Neural progenitor cell (in vitro differentiated cells): ENCODE results near the gene WDR27. TPM values are rescaled to one million over a fixed set of nuclear protein-coding genes. Genes with fewer than 3 reads are reported as not detected.

Source experiments
- DNase-seq: peaks from one replicate; pipeline ENCODE4 v3.0.0-alpha.2; 2016; ENCODE audit warnings: low spot score
- H2AFZ ChIP-seq: fragments of 200-600 bp; sonication (generic); replicated peaks from 2 replicates; pipeline ENCODE4 v1.6.1; 2016; ENCODE audit warnings: antibody characterized with exemption
- H3F3A ChIP-seq: fragments of 200-600 bp; sonication (generic); 2 replicates; pipeline ENCODE4 v1.6.1; 2016; ENCODE audit warnings: antibody characterized with exemption, low read depth
- H3K27ac ChIP-seq: fragments of 200-600 bp; sonication (generic); 2 replicates; pipeline ENCODE4 v1.5.1; 2016; ENCODE audit warnings: mild to moderate bottlenecking
- H3K27me3 ChIP-seq: fragments of 200-600 bp; sonication (generic); 2 replicates; pipeline ENCODE4 v1.6.1; 2016; ENCODE audit warnings: mild to moderate bottlenecking, moderate library complexity
- H3K36me3 ChIP-seq: fragments of 200-600 bp; sonication (generic); 2 replicates; pipeline ENCODE4 v1.5.1; 2016
- H3K4me1 ChIP-seq: fragments of 200-600 bp; sonication (generic); 2 replicates; pipeline ENCODE4 v1.6.1; 2016; ENCODE audit warnings: mixed run types
- H3K4me2 ChIP-seq: fragments of 200-600 bp; sonication (generic); 2 replicates; pipeline ENCODE4 v1.6.1; 2016
- H3K4me3 ChIP-seq: fragments of 200-600 bp; sonication (generic); 2 replicates; pipeline ENCODE4 v1.5.1; 2016
- H3K79me2 ChIP-seq: fragments of 200-600 bp; sonication (generic); 2 replicates; pipeline ENCODE4 v1.6.1; 2016; ENCODE audit warnings: low read depth
- H3K9ac ChIP-seq: fragments of 200-600 bp; sonication (generic); 2 replicates; pipeline ENCODE4 v1.6.1; 2016
- H3K9me3 ChIP-seq: fragments of 200-600 bp; sonication (generic); 2 replicates; pipeline ENCODE4 v1.5.1; 2016; ENCODE audit warnings: low read depth
- H4K20me1 ChIP-seq: fragments of 200-600 bp; sonication (generic); 2 replicates; pipeline ENCODE4 v1.6.1; 2016; ENCODE audit warnings: low read depth
- H3K27ac Mint-ChIP-seq: 3 replicates; pipeline ENCODE4 v1.8.0; 2021; ENCODE audit warnings: mixed read lengths
- H3K27me3 Mint-ChIP-seq: 2 replicates; pipeline ENCODE4 v1.8.0; 2022; ENCODE audit warnings: low read depth, mild to moderate bottlenecking, inconsistent platforms, moderate library complexity, mixed read lengths; ENCODE audit not compliant: insufficient read depth
- H3K36me3 Mint-ChIP-seq: 3 replicates; pipeline ENCODE4 v1.8.0; 2021; ENCODE audit warnings: mixed read lengths
- H3K4me1 Mint-ChIP-seq: 3 replicates; pipeline ENCODE4 v1.8.0; 2021; ENCODE audit warnings: mixed read lengths
- H3K4me3 Mint-ChIP-seq: 3 replicates; pipeline ENCODE4 v1.8.0; 2021; ENCODE audit warnings: mild to moderate bottlenecking, moderate library complexity, mixed read lengths
- H3K9me3 Mint-ChIP-seq: 3 replicates; pipeline ENCODE4 v1.8.0; 2020; ENCODE audit warnings: mixed read lengths
- EZH2 ChIP-seq: fragments of 200-600 bp; sonication (generic); IDR thresholded peaks from 2 replicates; pipeline ENCODE4 v1.6.1; 2017; ENCODE audit warnings: antibody characterized with exemption, mild to moderate bottlenecking, moderate library complexity
- EZH2phosphoT487 ChIP-seq: fragments of 200-600 bp; sonication (generic); IDR thresholded peaks from 2 replicates; pipeline ENCODE4 v1.6.1; 2017; ENCODE audit warnings: antibody characterized with exemption
- total RNA-seq: library from RNA; depleted of rRNA; stranded (reverse); fragments of >200 nt; gene quantifications from 2 replicates; pipeline ENCODE4 v1.2.3, GENCODE V29; 2015; ENCODE audit warnings: low replicate concordance
- TF ChIP-seq, protein P1 (sequence below): fragments of 200-600 bp; sonication (generic); IDR thresholded peaks from 2 replicates; pipeline ENCODE4 v1.5.1; 2017; ENCODE audit warnings: antibody characterized with exemption, mild to moderate bottlenecking

The WDR27 gene
- total RNA-seq, 1 donor from 2014 or later = 69.0 TPM

GRCh38 chr6:169577974-169578373 is 123.9 kb downstream of the WDR27 start:
- Histone ChIP-seq H3K27me3 (no peaks in the 10 kb centered on the region), H3K36me3 (no peaks in the 10 kb centered on the region), H3K79me2 (no peaks in the 10 kb centered on the region), H3K9me3 (no peaks in the 10 kb centered on the region), H4K20me1 (no peaks in the 10 kb centered on the region), H2AFZ (no peak overlapping the region), H3K4me3 (no peak overlapping the region), H3K27ac (no peak overlapping the region), H3K4me2 (no peak overlapping the region), H3K4me1 (no peaks in the 10 kb centered on the region), H3K9ac (no peak overlapping the region), H3F3A (no peaks in the 10 kb centered on the region)
- H3K36me3 Mint-ChIP-seq = peaks cover 21% of the 10 kb centered on the region
- peaks cover 6% of the 10 kb centered on the region for H3K27me3 Mint-ChIP-seq
- TF ChIP-seq EZH2phosphoT487 (no peak), EZH2 (no peak)
- TF ChIP-seq, protein P1, sequence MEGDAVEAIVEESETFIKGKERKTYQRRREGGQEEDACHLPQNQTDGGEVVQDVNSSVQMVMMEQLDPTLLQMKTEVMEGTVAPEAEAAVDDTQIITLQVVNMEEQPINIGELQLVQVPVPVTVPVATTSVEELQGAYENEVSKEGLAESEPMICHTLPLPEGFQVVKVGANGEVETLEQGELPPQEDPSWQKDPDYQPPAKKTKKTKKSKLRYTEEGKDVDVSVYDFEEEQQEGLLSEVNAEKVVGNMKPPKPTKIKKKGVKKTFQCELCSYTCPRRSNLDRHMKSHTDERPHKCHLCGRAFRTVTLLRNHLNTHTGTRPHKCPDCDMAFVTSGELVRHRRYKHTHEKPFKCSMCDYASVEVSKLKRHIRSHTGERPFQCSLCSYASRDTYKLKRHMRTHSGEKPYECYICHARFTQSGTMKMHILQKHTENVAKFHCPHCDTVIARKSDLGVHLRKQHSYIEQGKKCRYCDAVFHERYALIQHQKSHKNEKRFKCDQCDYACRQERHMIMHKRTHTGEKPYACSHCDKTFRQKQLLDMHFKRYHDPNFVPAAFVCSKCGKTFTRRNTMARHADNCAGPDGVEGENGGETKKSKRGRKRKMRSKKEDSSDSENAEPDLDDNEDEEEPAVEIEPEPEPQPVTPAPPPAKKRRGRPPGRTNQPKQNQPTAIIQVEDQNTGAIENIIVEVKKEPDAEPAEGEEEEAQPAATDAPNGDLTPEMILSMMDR = no peak
- H3K27ac Mint-ChIP-seq = no peak overlapping the region
- H3K9me3 Mint-ChIP-seq = no peaks in the 10 kb centered on the region
- H3K4me3 Mint-ChIP-seq = no peak overlapping the region
- DNase-seq = no peak
- H3K4me1 Mint-ChIP-seq = peaks cover 5% of the 10 kb centered on the region

- H3K9ac ChIP-seq = no peak overlapping the region
- H3F3A ChIP-seq = no peaks in the 10 kb centered on the region
- Mint-ChIP-seq H3K9me3 (no peaks in the 10 kb centered on the region), H3K27ac (no peak overlapping the region), H3K27me3 (peaks cover 6% of the 10 kb centered on the region), H3K4me3 (no peak overlapping the region), H3K36me3 (peaks cover 23% of the 10 kb centered on the region), H3K4me1 (peaks cover 5% of the 10 kb centered on the region)
- H2AFZ ChIP-seq = no peak overlapping the region
- H3K36me3 ChIP-seq = no peaks in the 10 kb centered on the region
- H3K27me3 ChIP-seq = no peaks in the 10 kb centered on the region
- no peak overlapping the region for H3K27ac ChIP-seq
- H3K9me3 ChIP-seq = no peaks in the 10 kb centered on the region
- no peaks in the 10 kb centered on the region for H3K4me1 ChIP-seq
- no peaks in the 10 kb centered on the region for H4K20me1 ChIP-seq
- TF ChIP-seq EZH2 (no peak), EZH2phosphoT487 (no peak)
- TF ChIP-seq, protein P1 = no peak
- no peak overlapping the region for H3K4me3 ChIP-seq
- no peaks in the 10 kb centered on the region for H3K79me2 ChIP-seq
- H3K4me2 ChIP-seq = no peak overlapping the region
- DNase-seq = no peak
Observed at GRCh38 chr6:169577236-169577635, 124.6 kb downstream of the WDR27 start.

- Mint-ChIP-seq H3K4me1 (peaks cover 5% of the 10 kb centered on the region), H3K27ac (no peak overlapping the region), H3K36me3 (peaks cover 23% of the 10 kb centered on the region), H3K9me3 (no peaks in the 10 kb centered on the region), H3K27me3 (peaks cover 6% of the 10 kb centered on the region), H3K4me3 (no peak overlapping the region)
- Histone ChIP-seq H3K36me3 (no peaks in the 10 kb centered on the region), H3K27ac (no peak overlapping the region), H3K9ac (no peak overlapping the region), H3F3A (no peaks in the 10 kb centered on the region), H2AFZ (no peak overlapping the region), H3K9me3 (no peaks in the 10 kb centered on the region), H3K4me3 (no peak overlapping the region), H4K20me1 (no peaks in the 10 kb centered on the region), H3K27me3 (no peaks in the 10 kb centered on the region), H3K79me2 (no peaks in the 10 kb centered on the region), H3K4me1 (no peaks in the 10 kb centered on the region), H3K4me2 (no peak overlapping the region)
- DNase-seq = no peak
- TF ChIP-seq EZH2 = no peak
Observed at GRCh38 chr6:169575821-169576220, 126.0 kb downstream of the WDR27 start.

DNA sequence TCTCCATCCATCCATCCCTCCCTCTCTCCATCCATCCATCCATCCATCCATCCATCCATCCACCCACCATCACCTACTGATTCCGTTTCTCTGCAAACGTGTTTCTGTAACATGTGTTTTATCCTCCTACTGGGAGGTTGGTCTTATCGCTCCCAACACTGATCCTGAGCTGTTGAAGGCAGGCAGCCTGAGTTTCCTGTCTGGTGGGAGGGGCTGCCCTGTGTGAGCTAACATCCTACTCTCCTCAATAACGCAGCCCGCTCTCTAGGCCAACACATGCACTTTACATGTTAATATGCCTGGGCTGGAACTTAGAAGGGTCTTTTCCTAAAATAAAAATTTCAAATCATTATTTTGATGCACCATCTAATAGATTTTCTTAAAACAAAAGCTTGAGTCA is 126.5 kb downstream of the WDR27 start:
- Histone ChIP-seq H3F3A (no peaks in the 10 kb centered on the region), H3K9ac (no peak overlapping the region), H3K36me3 (no peaks in the 10 kb centered on the region), H3K9me3 (no peaks in the 10 kb centered on the region), H3K4me3 (no peak overlapping the region), H3K27ac (no peak overlapping the region), H4K20me1 (no peaks in the 10 kb centered on the region), H3K27me3 (no peaks in the 10 kb centered on the region), H2AFZ (no peak overlapping the region), H3K4me1 (no peaks in the 10 kb centered on the region), H3K79me2 (no peaks in the 10 kb centered on the region), H3K4me2 (no peak overlapping the region)
- no peak overlapping the region for H3K4me3 Mint-ChIP-seq
- no peak overlapping the region for H3K27ac Mint-ChIP-seq
- TF ChIP-seq EZH2 (no peak), EZH2phosphoT487 (no peak)
- TF ChIP-seq, protein P1 = no peak
- peaks cover 5% of the 10 kb centered on the region for H3K4me1 Mint-ChIP-seq
- peaks cover 24% of the 10 kb centered on the region for H3K36me3 Mint-ChIP-seq
- peaks cover 6% of the 10 kb centered on the region for H3K27me3 Mint-ChIP-seq
- H3K9me3 Mint-ChIP-seq = no peaks in the 10 kb centered on the region
- no peak for DNase-seq
